Activated CD4-positive, CD25-positive, alpha-beta regulatory T cell treated with anti-CD3 and anti-CD28 coated beads, Interleukin-2, amount 50 U/mL, for 16 hours (primary cell): Measurements from ENCODE around the gene MYH10.
A peak's percentile ranks its signal among the peaks of the same experiment; 100 is the strongest.

Experiments
- DNase-seq: peaks from one replicate; pipeline ENCODE4 v3.0.0-alpha.2; 2020; ENCODE audit warnings: low read depth, low spot score

MYH10 gene

GRCh38 chr17:8649157-8650118, 18.9 kb upstream of the MYH10 start:
- DNase-seq = no peak

- DNase-seq = no peak
Measured at GRCh38 chr17:8647956-8648355, 17.4 kb upstream of the MYH10 start.

GRCh38 chr17:8647202-8647601, 16.7 kb upstream of the MYH10 start:
- no peak for DNase-seq

- no peak for DNase-seq
Measured at GRCh38 chr17:8644507-8644902, 14.0 kb upstream of the MYH10 start.

GRCh38 chr17:8643855-8644506, 13.5 kb upstream of the MYH10 start:
- no peak for DNase-seq

GRCh38 chr17:8639709-8640108, 9.2 kb upstream of the MYH10 start:
- no peak for DNase-seq

- no peak for DNase-seq
Measured at GRCh38 chr17:8632061-8632460, 1.5 kb upstream of the MYH10 start.

- no peak for DNase-seq
Measured at GRCh38 chr17:8631554-8631877, 991 bp upstream of the MYH10 start.

GRCh38 chr17:8630802-8631553, 453 bp upstream of the MYH10 start:
- peak; percentile 62 for DNase-seq

- no peak for DNase-seq
Measured at GRCh38 chr17:8629371-8630226, 926 bp downstream of the MYH10 start.

GRCh38 chr17:8628609-8629169, 1.8 kb downstream of the MYH10 start:
- DNase-seq = no peak

- no peak for DNase-seq
Measured at GRCh38 chr17:8628172-8628571, 2.4 kb downstream of the MYH10 start.

- no peak for DNase-seq
Measured at GRCh38 chr17:8623591-8623990, 6.9 kb downstream of the MYH10 start.

GRCh38 chr17:8622191-8622590, 8.3 kb downstream of the MYH10 start:
- no peak for DNase-seq

GRCh38 chr17:8621585-8621984, 8.9 kb downstream of the MYH10 start:
- DNase-seq = no peak

GRCh38 chr17:8619294-8619693, 11.2 kb downstream of the MYH10 start:
- no peak for DNase-seq

- DNase-seq = no peak
Measured at GRCh38 chr17:8618825-8619224, 11.7 kb downstream of the MYH10 start.

- no peak for DNase-seq
Measured at GRCh38 chr17:8614988-8615387, 15.5 kb downstream of the MYH10 start.

GRCh38 chr17:8611619-8612298, 18.8 kb downstream of the MYH10 start:
- no peak for DNase-seq

- no peak for DNase-seq
Measured at GRCh38 chr17:8611137-8611536, 19.4 kb downstream of the MYH10 start.

- DNase-seq = no peak
Measured at GRCh38 chr17:8610558-8610957, 20.0 kb downstream of the MYH10 start.
